ENCODE measurements around the gene MPRIP.

Gene MPRIP

DNA sequence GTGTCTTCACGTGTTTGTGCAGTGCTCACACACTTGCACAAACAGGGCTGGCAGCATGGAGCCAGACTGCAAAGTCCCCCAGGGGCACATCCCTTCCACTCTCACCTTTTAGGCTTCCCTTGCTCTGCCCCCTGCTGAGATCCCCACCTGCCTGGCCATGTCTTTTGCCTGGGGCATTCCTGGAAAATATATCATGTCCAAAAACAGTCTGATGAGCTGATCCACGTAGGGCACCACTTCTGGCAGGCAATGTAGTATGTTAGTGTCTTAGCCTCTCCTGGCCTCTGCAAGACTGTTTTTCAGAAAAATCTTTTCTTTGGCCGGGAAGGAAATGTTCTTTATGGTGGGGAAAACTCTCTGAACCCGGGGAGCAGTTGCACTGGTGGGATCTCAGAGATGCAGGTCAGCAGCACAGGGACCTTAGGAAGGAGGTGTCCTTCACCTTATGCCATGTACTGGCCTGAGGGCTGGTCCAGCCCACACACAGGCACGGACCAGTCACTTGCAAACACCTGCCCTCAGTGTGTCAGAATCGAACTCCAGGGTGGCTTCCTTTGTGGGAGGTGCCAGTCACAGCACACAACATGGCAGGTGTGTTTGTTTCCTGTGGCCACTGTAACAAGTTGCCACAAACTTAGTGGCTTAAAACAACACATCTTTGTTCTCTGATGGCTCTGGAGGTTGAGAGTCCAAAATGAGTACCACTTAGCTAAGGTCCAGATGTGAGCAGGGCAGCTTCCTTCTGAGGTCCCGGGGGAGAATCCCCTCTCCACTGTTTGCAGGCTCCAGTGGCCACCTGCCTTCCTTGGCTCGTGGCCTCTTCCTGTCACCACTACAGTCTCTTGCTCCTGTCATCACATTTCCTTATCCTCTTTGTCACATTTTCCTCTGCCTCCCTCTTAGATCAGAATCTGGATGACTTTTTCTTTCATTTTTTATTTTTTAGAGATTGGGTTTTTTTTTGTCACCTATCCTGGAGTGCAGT, 46.6 kb downstream of the MPRIP start:
- no peak for DNase-seq (ENCODE audit: low read depth)

DNA sequence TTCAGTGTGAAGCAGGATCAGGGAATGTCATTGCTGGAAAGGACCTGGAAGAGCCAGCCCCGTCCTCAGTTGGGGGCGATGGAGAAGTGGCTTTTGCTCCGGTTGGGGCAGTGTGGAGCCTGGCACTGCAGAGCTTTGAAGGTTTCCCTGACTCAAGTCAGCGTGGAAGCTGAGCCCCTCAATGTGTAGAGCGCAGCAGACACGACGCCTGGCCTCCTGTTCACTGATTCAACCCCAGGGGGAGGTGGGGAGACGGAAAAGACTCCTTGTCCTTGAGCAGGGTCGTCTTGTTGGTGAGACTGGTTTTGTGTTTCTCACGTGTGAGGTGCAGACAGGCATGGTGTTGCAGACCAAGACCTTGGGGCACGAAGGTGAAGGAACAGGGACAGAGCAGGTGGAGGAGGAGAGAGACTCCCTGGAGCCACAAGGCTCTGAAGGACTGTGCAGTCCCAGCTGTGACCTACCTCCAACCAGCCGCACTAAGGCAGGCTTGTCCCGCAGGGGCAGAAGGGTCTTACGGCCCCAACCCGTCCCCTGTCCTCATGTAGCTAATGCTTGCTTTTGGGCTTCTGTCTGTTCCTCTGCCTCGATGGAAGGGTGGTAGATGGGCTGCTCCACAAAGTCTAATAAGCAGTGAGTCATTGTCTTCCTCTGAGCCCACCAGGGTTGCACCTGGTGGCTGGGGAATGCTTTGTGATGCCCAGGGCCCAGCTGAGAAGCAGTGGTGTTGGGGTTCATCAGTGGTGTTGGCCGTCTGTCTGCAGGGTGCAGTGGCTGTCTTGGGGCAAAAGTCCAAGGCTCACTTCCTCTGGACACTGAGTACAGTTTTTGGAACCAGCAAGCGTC, 47.8 kb downstream of the MPRIP start:
- DNase-seq (ENCODE audit: low read depth): no peak

DNA sequence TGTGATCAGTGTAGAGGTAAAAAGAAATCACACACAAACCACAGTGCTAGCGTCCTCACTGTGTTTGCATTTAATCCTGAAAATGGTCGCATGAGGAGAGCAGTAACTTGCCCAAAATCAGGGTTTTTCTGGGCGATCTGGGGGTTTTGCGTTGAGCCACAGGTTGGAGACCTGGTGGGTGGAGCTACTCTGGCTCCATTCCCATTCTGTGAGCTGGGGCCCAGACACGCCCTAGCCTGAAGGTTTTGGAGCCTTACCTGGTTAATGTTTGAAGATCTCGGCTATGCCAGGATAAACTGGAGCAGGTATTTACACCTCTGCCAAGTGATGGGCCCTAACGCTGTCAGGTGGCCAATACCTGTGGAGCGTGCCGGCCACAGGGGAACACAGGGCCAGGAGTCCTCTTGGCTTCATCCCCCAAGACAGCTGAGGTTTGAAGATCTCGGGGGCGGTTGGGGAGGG, 48.4 kb downstream of the MPRIP start:
- no peak for DNase-seq (ENCODE audit: low read depth)

DNA sequence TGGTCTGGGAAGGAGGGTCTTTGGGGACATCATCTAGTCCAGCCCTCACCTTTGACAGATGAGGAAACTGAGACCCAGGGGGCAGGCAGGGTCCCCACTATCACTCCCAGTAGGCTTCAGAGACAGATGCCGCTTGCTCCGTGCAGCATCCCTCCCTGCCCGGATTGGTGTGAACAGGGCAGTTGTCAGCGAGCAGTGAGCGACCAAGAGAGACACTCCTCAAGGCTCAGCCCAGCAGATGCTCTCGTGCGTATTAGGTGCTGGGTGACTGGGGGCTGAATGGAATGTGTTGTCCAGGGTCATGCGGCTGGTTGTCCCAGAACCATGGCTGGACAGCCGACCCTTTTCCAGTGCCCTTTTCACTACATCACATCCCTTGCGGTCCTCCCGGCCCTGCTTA, 49.0 kb downstream of the MPRIP start:
- no peak for DNase-seq (ENCODE audit: low read depth)

DNA sequence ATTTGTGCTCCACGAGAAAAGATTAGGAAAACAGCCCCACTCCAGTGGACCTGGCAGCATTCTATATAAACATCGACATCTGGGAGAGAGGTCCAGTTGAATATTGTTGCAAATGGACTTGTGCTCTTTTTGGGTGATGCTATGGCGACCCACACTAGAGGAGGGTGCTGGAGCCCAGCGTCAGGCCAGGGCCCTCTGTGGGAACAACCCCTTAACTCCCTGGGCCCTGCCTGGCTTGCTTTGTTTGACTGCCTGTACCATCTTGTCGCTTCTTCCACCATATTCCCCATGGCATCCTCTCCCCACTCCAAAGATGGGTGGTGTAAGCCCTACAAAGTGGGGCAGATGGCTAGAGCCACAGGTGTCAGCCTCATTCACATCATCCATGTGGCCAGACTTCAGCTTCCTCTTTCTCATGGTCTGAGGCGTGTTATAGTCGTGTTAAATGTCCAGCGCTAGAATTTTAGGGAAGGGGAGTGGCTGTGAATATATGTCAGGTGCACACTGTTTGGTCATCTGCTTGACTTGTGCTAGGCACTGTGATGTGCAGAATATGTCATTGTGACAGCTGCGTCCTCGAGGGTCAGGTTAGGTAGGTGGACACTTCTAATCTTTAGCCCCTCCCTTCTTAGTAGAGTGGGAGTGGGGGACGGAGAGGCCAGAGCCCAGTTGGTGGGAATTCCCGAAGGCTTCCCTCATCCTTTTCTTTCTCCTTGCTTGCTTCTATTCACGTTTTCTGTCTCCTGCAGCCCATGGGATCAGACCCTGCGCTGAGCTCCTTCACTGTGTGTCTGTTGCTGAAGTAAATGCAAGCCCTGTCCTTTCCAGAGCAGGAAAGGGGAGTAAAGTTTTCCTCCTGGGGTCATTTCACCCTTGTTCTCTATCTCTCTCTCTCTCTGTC, 49.8 kb downstream of the MPRIP start:
- DNase-seq (ENCODE audit: low read depth): no peak

DNA sequence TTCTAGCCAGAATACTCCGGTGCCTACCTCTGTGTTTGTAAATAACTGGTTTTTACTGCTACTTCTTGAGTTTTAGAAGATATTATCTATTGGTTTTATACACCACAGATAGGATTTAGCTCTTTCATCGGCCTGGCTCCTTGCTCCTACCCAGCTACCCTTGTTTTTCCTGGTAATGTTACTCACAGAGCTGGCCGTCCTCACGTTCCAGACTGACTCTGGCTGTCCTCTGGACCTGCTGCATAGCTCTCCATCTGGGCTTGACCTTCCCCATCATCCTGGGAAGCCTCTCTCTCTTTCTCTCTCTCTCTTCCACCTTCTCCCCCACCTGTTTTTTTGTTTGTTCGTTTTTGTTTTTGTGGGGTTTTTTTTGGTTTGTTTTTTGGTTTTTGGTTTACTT, 51.5 kb downstream of the MPRIP start:
- DNase-seq (ENCODE audit: low read depth): no peak

DNA sequence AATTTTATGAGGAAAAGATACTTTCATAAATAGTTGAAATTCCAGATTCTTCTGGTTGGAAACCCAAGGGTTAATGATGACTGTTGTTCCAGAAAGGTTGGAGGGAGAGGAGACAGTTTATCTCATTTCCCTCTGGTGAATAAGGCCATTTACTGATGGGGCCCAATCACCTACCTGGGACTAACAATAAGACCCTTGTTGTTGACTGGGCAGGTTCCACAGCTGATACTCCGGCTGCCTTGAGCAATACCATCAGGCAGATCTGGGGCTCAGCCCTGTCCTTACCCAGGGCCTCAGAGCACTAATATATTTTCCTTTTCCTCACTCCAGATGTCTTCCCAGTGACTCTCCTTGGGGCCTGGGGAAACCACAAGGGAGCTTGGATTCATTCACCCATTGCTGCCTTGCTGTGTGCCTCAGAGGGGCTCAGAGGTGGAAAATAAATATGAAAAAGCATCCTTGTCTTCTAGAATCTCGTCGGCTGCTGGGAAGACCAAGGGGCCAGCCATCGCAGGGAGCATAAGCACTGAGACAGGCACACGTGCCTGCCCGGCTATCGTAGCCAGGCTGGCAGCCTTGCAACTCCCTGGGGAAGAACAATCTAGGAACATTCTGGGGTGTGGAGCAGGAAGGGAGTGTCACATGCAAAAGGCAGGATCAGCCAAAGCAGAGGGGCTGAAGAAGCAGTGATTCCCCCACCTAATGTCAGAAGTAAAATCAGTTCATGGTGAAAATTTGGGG, 54.4 kb downstream of the MPRIP start:
- DNase-seq (ENCODE audit: low read depth): no peak

DNA sequence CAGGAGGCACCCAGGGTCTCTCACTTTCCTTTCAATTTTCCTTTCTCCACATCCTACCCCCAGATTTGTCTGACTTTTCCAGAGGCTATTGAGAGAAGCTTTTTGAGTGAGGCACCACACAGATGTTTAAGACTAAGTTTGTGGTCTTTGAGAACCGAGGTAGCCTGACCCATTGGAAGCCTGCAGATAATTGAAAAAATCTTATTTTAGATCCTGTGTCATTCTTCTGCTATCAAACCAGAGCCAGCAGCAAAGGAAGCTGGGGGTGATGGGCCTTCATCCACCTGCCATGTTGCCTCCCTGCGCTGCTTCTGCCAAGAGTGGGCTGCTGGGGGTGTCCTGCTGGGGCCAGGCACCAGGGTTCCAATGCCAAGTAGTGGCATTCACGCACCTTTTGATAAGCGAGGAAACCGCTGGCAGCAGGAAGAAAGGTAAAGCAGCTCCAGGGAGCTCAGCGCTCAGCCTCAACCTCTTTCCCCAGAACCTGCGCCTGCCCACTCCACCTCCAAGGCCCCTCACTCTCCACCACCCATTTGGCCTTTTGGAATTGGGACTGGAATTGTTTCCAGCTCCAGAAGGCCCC, 55.6 kb downstream of the MPRIP start:
- no peak for DNase-seq (ENCODE audit: low read depth)

DNA sequence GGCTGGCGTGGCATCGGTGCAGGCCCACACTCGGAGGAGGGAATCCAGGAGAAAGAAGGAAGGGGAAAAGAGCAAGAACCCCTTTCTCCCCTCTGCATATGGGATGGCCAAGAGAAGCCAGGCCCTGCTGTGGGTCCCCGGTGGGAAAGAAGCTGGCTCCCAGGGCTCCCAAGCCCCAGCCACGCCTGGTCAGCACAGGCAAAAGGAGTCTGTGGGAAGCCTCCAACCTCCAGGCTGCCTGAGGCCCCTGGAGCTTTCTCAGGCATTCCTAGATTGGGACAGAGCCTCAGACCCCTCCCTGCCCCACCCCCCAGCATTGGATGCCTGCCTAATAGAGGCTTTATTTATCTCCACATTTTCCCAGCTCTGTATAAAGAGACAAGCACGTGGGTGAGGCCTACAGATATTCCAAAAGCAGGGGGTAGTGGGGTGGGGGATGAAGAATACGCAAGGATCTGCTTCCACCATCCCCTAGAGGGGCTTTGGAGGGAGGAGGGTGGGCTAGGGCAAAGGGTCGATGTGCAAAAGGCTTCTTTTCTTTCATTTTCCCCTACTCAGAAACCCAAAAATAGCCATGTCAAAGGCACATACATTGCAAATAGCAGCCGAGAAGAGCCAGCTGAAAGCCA, 56.4 kb downstream of the MPRIP start:
- DNase-seq (ENCODE audit: low read depth): no peak

DNA sequence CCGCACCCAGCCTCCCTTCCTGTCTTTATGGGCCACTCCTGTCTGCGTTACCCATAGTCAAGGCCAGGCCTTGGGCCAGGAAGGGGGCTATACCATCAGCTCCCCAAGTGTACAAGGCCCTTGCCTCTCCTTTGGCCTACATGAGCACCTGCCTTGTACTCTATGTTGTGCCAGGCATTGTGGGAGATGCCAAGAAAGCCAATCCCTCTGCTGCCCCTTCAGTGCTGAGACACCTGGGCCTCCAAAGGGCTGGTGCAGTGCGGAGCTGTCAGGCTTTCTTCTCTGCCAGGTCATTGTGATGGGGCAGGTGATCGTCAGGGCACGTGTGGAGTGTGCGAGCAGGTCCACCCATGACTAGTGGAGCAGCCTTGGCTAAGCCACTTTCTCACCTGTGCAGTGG, 59.9 kb downstream of the MPRIP start:
- no peak for DNase-seq (ENCODE audit: low read depth)

DNA sequence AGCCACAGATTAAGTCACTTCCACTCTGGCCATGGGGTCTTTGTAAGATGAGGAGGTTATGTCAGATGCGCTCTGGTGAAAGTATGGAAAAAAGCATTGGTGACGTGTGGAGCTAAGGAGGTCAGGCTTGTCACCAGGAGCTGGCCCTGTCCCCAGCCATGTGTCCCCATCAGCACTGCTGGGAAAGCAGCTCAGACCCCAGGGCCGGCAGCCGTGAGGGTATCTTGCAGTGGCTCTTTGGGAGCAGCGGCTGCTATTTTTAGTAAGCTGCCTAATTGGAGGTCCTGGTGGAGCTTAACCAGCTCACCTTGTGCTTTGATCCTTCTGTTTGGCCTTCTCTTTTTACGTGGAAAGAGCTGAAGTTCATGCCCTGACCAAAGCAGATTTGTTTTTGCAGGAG, 60.9 kb downstream of the MPRIP start:
- no peak for DNase-seq (ENCODE audit: low read depth)

DNA sequence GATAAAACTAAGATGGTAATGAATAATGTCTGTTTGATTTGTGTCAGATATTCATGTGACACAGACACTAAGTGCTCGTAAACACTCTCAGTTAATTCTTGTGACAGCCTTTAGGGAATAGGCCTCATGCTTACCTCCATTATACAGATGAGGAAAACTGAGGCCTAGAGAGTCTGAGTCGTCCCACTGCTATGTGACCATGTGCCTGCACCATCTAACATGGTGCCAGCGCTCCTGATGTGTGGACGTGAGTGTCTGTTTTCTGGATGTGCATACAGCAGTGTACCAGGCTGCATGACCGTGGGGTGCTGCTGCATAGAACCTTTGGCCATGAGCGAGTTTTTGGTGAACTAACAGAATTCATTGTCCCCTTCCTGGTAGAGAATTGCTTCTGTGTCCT, 61.8 kb downstream of the MPRIP start:
- no peak for DNase-seq (ENCODE audit: low read depth)

DNA sequence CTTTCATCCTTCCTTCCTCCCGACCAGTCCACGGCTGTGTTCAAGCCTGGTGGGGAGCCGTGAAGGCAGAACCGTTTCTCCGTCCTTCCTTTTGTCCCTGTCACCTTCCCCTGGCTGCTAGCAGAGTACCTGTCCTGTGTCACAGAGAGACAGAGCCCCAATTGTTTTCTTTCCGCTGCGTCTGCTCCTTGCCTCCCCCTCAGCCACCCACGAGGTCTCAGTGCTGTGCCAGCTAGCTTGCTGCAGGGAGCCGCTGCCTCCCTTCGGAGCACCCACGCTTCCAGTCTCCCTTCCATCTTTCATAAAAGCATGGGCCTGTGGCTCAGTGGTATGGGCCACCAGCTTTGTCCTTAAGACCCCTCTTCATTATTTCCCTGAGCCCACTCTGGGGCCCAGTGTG, 62.2 kb downstream of the MPRIP start:
- no peak for DNase-seq (ENCODE audit: low read depth)

DNA sequence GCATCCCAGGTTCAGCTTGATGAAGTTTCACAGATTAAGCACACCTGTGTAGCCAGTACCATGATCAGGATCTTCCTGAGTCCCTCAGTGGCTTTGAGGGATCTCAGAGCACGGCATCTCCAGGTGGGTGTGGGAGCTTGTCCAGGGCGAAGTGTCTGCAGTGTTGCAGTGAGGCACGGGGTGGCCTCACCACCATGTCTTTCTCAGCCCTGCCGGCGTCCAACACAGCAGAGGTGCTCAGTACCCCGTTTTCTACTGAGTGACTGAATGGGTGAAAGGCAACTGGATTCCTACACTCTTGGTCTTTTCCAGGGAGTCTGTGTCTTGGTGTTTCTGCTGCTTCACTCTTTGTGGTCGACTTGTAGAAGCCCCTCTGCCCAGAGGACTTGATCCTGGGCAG, 63.7 kb downstream of the MPRIP start:
- DNase-seq (ENCODE audit: low read depth): no peak

DNA sequence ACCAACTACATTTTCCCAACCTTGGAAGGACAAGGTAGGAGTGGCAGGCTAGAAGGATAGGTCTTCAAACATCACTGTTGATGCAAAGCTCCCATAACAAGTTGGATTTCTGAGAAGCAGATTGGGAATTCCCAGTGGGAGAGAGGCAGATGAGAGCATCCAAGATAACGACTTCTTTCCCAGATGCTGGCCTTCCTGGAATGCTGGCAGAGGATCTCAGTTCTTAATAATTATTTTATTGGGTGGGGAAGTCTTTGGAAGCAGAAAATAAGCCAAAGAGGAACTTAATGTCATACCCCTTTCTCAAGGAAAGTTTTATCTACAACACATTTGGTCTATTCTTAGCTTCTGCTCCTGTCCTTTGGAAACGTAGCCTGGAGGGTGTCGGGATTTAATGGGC, 64.5 kb downstream of the MPRIP start:
- no peak for DNase-seq (ENCODE audit: low read depth)

DNA sequence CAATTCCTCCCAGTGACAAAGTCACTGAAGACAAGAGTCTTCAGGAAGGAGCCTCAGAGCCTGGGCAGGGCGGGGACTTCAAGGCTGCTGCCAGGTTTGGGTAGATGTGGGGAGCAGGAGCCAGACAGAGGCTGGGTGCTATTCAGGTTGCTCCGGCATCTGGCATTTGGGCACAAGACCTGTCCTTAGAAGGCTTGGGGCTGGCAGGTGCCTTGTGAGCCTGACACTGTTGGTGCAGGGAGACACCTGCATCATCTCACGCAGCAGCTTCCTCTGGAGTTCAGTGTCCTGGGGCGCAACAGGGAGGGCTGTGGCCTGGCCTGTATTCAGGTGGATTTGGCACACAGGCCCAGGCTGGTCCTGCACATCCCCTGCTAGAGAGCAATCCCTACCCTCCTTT, 65.0 kb downstream of the MPRIP start:
- no peak for DNase-seq (ENCODE audit: low read depth)

DNA sequence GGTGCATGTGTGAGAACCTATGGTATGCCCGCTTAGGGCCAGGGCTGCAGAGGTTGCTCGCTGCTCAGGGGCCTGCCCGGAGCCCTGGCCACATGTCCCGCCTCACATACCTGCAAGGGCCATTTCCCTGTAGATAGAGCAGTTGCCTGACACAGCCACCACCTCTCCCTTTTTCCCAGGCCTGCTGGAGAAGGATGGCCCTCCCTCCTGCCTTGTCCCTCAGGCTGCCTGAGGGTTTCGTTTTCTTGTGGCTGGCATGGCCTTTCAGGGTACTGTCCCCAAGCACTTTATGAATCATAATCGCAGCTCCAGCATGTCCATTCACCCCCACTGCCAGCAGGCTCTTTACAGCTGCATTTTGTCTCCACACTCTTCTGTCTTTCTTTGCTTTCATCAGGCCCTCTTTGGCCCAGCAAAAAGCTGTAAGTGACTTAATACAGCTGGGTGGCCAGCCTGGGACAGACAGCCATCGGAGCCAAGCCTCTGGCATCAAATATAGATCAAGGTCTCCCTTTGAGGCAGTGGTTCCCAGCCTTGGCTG, 65.7 kb downstream of the MPRIP start:
- no peak for DNase-seq (ENCODE audit: low read depth)

DNA sequence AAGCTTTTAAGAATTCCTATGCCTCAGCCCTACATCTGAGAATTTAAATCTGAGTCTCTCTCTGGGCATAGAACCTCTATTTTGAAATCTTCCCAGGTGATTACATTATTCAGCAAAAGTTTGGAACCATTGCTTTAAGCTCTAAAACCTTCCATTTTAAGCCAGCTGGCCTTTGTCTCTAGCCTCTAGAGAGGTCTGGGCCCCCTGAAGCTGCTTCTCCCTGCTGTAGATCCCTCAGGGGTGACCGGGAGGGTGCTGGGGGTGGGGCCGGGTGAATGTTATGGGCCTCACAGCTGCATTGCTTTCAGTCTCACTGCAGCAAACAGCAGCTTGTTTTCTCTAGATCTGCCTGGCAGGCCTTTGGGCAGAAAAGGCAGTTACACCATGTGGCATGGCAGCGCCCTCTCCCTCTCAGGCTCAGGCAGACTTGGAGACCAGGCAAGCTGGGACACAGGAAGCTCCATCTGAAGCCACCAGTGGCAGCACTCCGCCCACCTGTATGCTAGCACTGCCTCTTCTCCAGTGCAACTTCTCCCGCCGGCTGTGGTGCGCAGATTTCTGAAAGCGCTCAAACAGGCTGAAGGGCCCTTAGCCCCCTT, 66.3 kb downstream of the MPRIP start:
- DNase-seq (ENCODE audit: low read depth): no peak

DNA sequence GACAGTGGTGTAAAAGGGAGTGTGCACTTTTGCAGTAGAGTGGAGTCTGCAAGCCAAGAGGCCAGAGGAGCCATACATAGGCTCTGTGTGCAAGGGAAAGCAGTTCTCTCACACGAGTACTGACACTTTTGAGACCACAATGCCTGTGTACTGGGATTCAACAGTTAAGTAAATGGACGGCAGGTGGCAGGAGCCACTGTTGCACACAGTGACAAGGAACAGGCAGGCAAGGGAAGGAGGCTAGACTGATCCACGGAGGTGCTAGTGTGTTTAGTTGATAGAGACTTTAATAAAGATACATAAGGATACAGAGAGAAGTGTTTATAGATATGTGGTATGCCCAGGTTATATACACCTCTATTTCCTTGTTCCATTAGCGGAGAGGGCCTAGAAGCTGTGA, 67.0 kb downstream of the MPRIP start:
- DNase-seq (ENCODE audit: low read depth): no peak

DNA sequence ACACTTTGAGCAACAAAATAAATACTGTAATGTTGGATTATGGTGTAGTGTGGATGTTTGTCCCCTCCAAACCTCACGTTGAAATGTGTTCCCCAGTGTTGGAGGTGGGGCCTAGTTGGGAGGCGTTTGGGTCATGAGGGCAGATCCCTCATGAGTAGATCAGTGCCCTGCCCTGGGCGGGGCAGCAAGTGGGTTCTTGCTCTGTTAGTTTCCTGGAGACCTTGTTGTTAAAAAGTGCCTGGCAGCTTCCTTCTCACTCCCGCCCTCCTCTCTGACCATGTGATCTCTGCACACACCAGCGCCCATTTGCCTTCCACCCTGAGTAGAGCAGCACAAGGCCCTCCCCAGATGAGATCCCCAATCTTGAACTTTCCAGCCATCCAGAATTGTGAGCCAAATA, 67.7 kb downstream of the MPRIP start:
- DNase-seq (ENCODE audit: low read depth): no peak
